22Rv1 (cell line): ENCODE data around the gene SLC10A2.

ENCODE experiments used
- ZFX ChIP-seq: fragments of 450-650 bp; IDR thresholded peaks from 2 replicates; pipeline ENCODE4 v1.6.1; 2017; ENCODE audit warnings: antibody characterized with exemption, borderline replicate concordance
- TF ChIP-seq, protein P1 (sequence below): fragments of 450-650 bp; IDR thresholded peaks from 2 replicates; pipeline ENCODE4 v1.5.1; 2017; ENCODE audit warnings: mild to moderate bottlenecking

DNA sequence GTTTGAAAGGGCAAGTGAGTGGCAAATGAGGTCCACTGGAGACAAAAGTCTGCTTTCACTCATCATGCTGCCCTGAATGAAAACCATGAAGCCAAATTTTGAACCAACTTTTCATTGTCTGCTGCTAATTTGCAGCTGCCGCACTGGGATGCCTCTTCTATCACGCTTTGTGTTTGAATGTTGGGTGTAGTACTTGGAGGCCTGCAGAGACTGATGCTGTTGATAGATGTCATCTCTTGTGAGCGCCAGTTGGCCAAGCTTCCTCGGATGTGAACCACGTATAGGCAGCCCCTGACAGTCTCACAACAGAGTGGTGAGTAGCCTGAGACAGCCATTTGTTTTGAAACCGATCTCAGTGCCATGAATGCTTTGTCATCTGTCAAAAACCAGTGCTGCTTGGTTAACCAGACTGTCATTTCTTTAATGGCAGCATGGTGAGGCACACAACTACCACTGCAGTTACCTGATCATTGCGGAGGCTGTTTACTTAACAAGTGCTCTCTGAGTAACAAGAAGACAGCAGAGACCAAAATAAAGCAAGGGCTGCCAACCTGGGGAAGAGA is 31.2 kb upstream of the SLC10A2 start:
- TF ChIP-seq, protein P1, sequence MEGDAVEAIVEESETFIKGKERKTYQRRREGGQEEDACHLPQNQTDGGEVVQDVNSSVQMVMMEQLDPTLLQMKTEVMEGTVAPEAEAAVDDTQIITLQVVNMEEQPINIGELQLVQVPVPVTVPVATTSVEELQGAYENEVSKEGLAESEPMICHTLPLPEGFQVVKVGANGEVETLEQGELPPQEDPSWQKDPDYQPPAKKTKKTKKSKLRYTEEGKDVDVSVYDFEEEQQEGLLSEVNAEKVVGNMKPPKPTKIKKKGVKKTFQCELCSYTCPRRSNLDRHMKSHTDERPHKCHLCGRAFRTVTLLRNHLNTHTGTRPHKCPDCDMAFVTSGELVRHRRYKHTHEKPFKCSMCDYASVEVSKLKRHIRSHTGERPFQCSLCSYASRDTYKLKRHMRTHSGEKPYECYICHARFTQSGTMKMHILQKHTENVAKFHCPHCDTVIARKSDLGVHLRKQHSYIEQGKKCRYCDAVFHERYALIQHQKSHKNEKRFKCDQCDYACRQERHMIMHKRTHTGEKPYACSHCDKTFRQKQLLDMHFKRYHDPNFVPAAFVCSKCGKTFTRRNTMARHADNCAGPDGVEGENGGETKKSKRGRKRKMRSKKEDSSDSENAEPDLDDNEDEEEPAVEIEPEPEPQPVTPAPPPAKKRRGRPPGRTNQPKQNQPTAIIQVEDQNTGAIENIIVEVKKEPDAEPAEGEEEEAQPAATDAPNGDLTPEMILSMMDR = no peak
- no peak for TF ChIP-seq ZFX
